Heart right ventricle (tissue), 16 donors: ENCODE data around the gene ANGPTL4. TPM values are rescaled to one million over a fixed set of nuclear protein-coding genes. Genes with fewer than 3 reads are reported as not detected.
"Not testable (repeated sequence)": the region's sequence is repeated elsewhere in the genome, so short reads cannot be mapped to it uniquely, and the experiment has no call there.

Source experiments
- ATAC-seq, 8 donors: fragments of 200-7000 bp; cut with Tn5 transposase; one replicate each; pipeline ENCODE4 v1.9.1; 2020; ENCODE audit warnings: mild to moderate bottlenecking in 8 of 8, moderate library complexity in 8 of 8, moderate number of reproducible peaks in 1 of 8
- DNase-seq, 2 donors: peaks; one replicate each; pipeline ENCODE4 v3.0.0-alpha.2; 2020
- H3K27ac ChIP-seq, 10 donors: fragments of 200-600 bp; sonication (generic) in 2 of 10; one replicate each; pipeline versions ENCODE4 v1.5.0 to v1.8.0; 2020 to 2022; ENCODE audit warnings: mild to moderate bottlenecking in 3 of 10
- H3K27me3 ChIP-seq, 7 donors: fragments of 200-600 bp; one replicate each; pipeline ENCODE4 v1.8.0; 2021 to 2022; ENCODE audit warnings: mild to moderate bottlenecking in 2 of 7
- H3K36me3 ChIP-seq, 9 donors: fragments of 200-600 bp; sonication (generic) in 1 of 9; one replicate each; pipeline versions ENCODE4 v1.5.0 to v1.8.0; 2020 to 2022; ENCODE audit warnings: mild to moderate bottlenecking in 2 of 9
- H3K4me1 ChIP-seq, 9 donors: fragments of 200-600 bp; sonication (generic) in 1 of 9; one replicate each; pipeline versions ENCODE4 v1.5.0 to v1.8.0; 2020 to 2022; ENCODE audit warnings: mild to moderate bottlenecking in 4 of 9
- H3K4me3 ChIP-seq, 10 donors: fragments of 200-600 bp; sonication (generic) in 2 of 10; one replicate each; pipeline versions ENCODE4 v1.5.0 to v1.8.0; 2020 to 2022; ENCODE audit warnings: mild to moderate bottlenecking in 7 of 10, moderate library complexity in 2 of 10
- H3K9me3 ChIP-seq, 11 donors: fragments of 200-600 bp in 10 of 11; sonication (generic) in 2 of 11; one replicate each; pipeline versions ENCODE4 v1.5.0 to v1.8.0; 2013 to 2022; ENCODE audit warnings: mild to moderate bottlenecking in 2 of 11, control low read depth in 1 of 11, moderate library complexity in 1 of 11
- CTCF ChIP-seq, 9 donors: fragments of 200-600 bp; sonication (generic) in 2 of 9; IDR thresholded peaks; one replicate each; pipeline versions ENCODE4 v1.5.0 to v1.8.0; 2021 to 2022; ENCODE audit warnings: antibody characterized with exemption in 9 of 9, mild to moderate bottlenecking in 5 of 9, moderate library complexity in 1 of 9
- WGBS, 2 donors: extraction: QIAGEN DNeasy Blood & Tissue Kit; methylation state at CpG; one replicate each; pipeline ENCODE4 v1.1.7; 2013; ENCODE audit warnings: inconsistent platforms in 1 of 2; 5-methylcytosine and 5-hydroxymethylcytosine counted together
- intact Hi-C, 10 donors: fragments of 100-400 bp; cut with DNase I; formaldehyde crosslinking; loops; one replicate each; pipeline versions ENCODE4 v1.11.1 to v1.14.2; 2022
- polyA plus RNA-seq, 2 donors: library from polyadenylated mRNA; stranded (reverse); fragments of 200-250 nt; gene quantifications; one replicate each; pipeline ENCODE4 v1.2.3, GENCODE V29; 2013
- total RNA-seq, 10 donors: library from RNA; stranded (reverse); fragmentation: NEBNext Ultra II Directional in 3 of 10; extraction: Animal tissue kit (Norgen Biotek cat#: 25700) in 3 of 10; gene quantifications; one replicate each; pipeline versions ENCODE4 v1.2.1 to v1.2.4, GENCODE V29; 2021 to 2023
- donor health status: Arrhythmogenic right ventricular cardiomyopathy.
- donor health status: ischemic (EF 13 %, LVEDD 7.1; RV severe dilation, severe dysfunction).
- donor health status: healthy with polysubstance abuse.
- donor health status: DM: no; HTN: yes; CAD: no.
- donor health status: DM: no; HTN: no; CAD: no.
- donor health status: ischemic (EF 25% LVEDD 6.9; RV normal size, moderate dysfunction).
- donor health status: ischemic (EF 25% LVEDD 5.7; RV mildly dilated, moderate dysfunction).
- donor health status: healthy.
- donor health status: DM: yes; HTN: yes; CAD: no.
- donor health status: Ischemic cardiomyopathy.
- donor health status: ischemic (EF 35%, LVEDD 5.7; RV mildly dilated, moderate dysfunction).
- donor health status: nonischemic (EF 11% LVEDD 7.7; RV severe dilation, severe dysfunction).
- donor health status: DM: yes; HTN: yes; CAD: no.
- donor health status: PGD.
- donor health status: ischemic (EF 29% LVEDD 5.4; RV normal size, mild dysfunction).
- donor health status: nonischemic (EF 23%, LVEDD 6.1; RV moderate dilation, normal function).

Gene ANGPTL4
- total and polyA plus RNA-seq, 12 donors, result 1.5 to 154 (median 5.1) TPM

- no peak for ATAC-seq
- Histone ChIP-seq H3K9me3 (no peaks in the 10 kb centered on the region), H3K4me1 (peaks cover 0 to 12% (median 8%) of the 10 kb centered on the region in 9 donors), H3K27me3 (no peaks in the 10 kb centered on the region), H3K36me3 (peaks cover 2 to 72% (median 42%) of the 10 kb centered on the region in 9 donors), H3K4me3 (no peak overlapping the region), H3K27ac (no peak overlapping the region)
- no peak for DNase-seq
- 79 to 89% methylated on average over 11 to 24 of the region's 24 CpGs for WGBS, 2 donors
- no peak for TF ChIP-seq CTCF (IDR thresholded peaks at IDR 0.05)
- intact Hi-C loops, result loop anchor here in 1 of 10 donors (10.0 kb wide), 1 partner anchor 49 kb away; no protein-coding TSS in a partner anchor
Observed at GRCh38 chr19:8403820-8404109, 39.8 kb downstream of the ANGPTL4 start.

GRCh38 chr19:8404391-8405151, 40.6 kb downstream of the ANGPTL4 start:
- ATAC-seq (peak in 7 of 8 donors; percentile 30 to 71 (median 65)), DNase-seq (no peak)
- no peak for TF ChIP-seq CTCF (IDR thresholded peaks at IDR 0.05)
- intact Hi-C loops, result loop anchor here in 1 of 10 donors (10.0 kb wide), 1 partner anchor 50 kb away; no protein-coding TSS in a partner anchor
- WGBS, 2 donors, result 76% methylated on average over 18 of the region's 18 CpGs
- Histone ChIP-seq H3K27ac (peak overlapping the region in 7 of 10 donors; percentile 5 to 75 (median 47)), H3K4me1 (peaks cover 0 to 12% (median 8%) of the 10 kb centered on the region in 9 donors), H3K9me3 (no peaks in the 10 kb centered on the region), H3K27me3 (no peaks in the 10 kb centered on the region), H3K36me3 (peaks cover 2 to 64% (median 40%) of the 10 kb centered on the region in 9 donors), H3K4me3 (no peak overlapping the region)

- intact Hi-C loops, result loop anchor here in 7 of 10 donors (2.0 to 10.0 kb wide), 6 partner anchors 16 to 97 kb away; partner anchors contain the start of gene PRAM1 (in 1 of the 7)
- DNase-seq, H3K36me3 ChIP-seq, H3K9me3 ChIP-seq, H3K27me3 ChIP-seq, H3K4me3 ChIP-seq, ATAC-seq: not testable (repeated sequence)
- 86 to 87% methylated on average over 13 of the region's 13 CpGs for WGBS, 2 donors
- peak overlapping the region in 2 of 10 donors; percentile 0 to 15 for H3K27ac ChIP-seq
- peaks cover 4 to 39% (median 21%) of the 10 kb centered on the region in 9 donors for H3K4me1 ChIP-seq
Observed at GRCh38 chr19:8410718-8411117, 46.8 kb downstream of the ANGPTL4 start.

GRCh38 chr19:8412783-8413628, 49.1 kb downstream of the ANGPTL4 start, which contains the start of gene MARCHF2:
TSS of gene MARCHF2 (plus strand) at chr19:8413305. CDS start at chr19:8421841, 8,536 bp downstream.
- TF ChIP-seq CTCF (IDR thresholded peaks at IDR 0.05), result peak; percentile 41 to 92 (median 73)
- WGBS, 2 donors, result 5% methylated on average over 83 to 89 of the region's 89 CpGs
- H3K9me3 ChIP-seq, result no peaks in the 10 kb centered on the region
- no peaks in the 10 kb centered on the region for H3K36me3 ChIP-seq
- DNase-seq (peak; percentile 95 to 97), ATAC-seq (peak; percentile 98 to 100 (median 99))
- H3K4me1 ChIP-seq, result peaks cover 5 to 62% (median 39%) of the 10 kb centered on the region in 9 donors
- H3K27me3 ChIP-seq, result no peaks in the 10 kb centered on the region
- intact Hi-C loops, result loop anchor here in 7 of 10 donors (2.0 to 10.0 kb wide), 6 partner anchors 32 to 94 kb away; partner anchors contain the start of genes HNRNPM (in 1 of the 7) and PRAM1 (in 1 of the 7)
- peak within 1 kb of the TSS; percentile 40 to 100 (median 93) for H3K4me3 ChIP-seq
- peak within 1 kb of the TSS; percentile 83 to 96 (median 92) for H3K27ac ChIP-seq
